HG03469 (cell line): ENCODE data around the gene LTA.

Source experiments
- ATAC-seq: cut with Tn5 transposase; IDR thresholded peaks from one replicate; pipeline ENCODE4 v1.9.1; 2021; ENCODE audit warnings: mild to moderate bottlenecking, moderate library complexity, moderate number of reproducible peaks; ENCODE audit not compliant: unreplicated experiment

LTA gene

GRCh38 chr6:31568537-31568961 lies 3.5 kb upstream of the LTA start:
- peak; percentile 53 for ATAC-seq

DNA sequence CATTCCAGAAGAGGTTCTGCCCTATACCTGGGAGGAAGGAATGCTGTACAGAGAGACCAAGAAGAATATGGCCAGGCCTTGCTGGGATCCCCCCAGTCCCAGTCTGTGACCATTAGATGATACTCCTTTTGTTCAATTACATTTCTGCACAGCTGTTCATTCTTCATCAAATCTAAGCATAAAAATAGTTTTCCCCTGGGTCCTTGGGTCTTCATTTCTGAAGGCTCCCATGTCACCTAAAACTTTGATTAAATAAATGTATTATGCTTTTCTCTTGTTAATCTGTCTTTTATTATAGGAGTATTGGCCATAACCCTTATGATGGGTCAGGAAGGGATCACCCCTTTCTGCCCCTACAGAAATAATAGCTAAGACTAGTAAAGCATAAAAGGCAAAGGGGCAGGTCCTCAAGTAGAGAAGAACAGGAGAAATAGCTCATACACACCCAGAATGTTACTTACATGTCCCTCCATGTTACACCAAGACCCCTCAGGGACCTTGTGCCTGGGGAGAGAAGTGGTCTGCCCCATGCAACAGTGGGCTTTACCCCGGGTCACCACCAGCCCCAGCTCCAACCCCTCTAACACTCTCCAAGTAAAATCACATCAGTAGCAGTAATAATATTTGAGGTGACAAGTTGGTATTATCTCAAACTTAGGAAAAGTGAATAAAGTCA lies 2.1 kb upstream of the LTA start:
- ATAC-seq = no peak

GRCh38 chr6:31573239-31574105 lies 1.4 kb downstream of the LTA start:
- no peak for ATAC-seq

DNA sequence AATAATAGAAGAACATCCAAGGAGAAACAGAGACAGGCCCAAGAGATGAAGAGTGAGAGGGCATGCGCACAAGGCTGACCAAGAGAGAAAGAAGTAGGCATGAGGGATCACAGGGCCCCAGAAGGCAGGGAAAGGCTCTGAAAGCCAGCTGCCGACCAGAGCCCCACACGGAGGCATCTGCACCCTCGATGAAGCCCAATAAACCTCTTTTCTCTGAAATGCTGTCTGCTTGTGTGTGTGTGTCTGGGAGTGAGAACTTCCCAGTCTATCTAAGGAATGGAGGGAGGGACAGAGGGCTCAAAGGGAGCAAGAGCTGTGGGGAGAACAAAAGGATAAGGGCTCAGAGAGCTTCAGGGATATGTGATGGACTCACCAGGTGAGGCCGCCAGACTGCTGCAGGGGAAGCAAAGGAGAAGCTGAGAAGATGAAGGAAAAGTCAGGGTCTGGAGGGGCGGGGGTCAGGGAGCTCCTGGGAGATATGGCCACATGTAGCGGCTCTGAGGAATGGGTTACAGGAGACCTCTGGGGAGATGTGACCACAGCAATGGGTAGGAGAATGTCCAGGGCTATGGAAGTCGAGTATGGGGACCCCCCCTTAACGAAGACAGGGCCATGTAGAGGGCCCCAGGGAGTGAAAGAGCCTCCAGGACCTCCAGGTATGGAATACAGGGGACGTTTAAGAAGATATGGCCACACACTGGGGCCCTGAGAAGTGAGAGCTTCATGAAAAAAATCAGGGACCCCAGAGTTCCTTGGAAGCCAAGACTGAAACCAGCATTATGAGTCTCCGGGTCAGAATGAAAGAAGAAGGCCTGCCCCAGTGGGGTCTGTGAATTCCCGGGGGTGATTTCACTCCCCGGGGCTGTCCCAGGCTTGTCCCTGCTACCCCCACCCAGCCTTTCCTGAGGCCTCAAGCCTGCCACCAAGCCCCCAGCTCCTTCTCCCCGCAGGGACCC lies 2.3 kb downstream of the LTA start:
- no peak for ATAC-seq

- ATAC-seq = no peak
These were observed 3.3 kb downstream of the LTA start, which contains the start of gene TNF for GRCh38 chr6:31575335-31575901. Gene TNF (plus strand): TSS chr6:31575565. CDS start chr6:31575742, 177 bp downstream.

DNA sequence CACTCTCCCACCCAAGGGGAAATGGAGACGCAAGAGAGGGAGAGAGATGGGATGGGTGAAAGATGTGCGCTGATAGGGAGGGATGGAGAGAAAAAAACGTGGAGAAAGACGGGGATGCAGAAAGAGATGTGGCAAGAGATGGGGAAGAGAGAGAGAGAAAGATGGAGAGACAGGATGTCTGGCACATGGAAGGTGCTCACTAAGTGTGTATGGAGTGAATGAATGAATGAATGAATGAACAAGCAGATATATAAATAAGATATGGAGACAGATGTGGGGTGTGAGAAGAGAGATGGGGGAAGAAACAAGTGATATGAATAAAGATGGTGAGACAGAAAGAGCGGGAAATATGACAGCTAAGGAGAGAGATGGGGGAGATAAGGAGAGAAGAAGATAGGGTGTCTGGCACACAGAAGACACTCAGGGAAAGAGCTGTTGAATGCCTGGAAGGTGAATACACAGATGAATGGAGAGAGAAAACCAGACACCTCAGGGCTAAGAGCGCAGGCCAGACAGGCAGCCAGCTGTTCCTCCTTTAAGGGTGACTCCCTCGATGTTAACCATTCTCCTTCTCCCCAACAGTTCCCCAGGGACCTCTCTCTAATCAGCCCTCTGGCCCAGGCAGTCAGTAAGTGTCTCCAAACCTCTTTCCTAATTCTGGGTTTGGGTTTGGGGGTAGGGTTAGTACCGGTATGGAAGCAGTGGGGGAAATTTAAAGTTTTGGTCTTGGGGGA lies 4.0 kb downstream of the LTA start:
- ATAC-seq = no peak

- no peak for ATAC-seq
These were observed 4.9 kb downstream of the LTA start for GRCh38 chr6:31576897-31577578.

GRCh38 chr6:31577579-31577966 lies 5.5 kb downstream of the LTA start:
- ATAC-seq = no peak

- no peak for ATAC-seq
These were observed 6.4 kb downstream of the LTA start for GRCh38 chr6:31578184-31579118.

- ATAC-seq = no peak
These were observed 7.0 kb downstream of the LTA start for GRCh38 chr6:31579119-31579505.

DNA sequence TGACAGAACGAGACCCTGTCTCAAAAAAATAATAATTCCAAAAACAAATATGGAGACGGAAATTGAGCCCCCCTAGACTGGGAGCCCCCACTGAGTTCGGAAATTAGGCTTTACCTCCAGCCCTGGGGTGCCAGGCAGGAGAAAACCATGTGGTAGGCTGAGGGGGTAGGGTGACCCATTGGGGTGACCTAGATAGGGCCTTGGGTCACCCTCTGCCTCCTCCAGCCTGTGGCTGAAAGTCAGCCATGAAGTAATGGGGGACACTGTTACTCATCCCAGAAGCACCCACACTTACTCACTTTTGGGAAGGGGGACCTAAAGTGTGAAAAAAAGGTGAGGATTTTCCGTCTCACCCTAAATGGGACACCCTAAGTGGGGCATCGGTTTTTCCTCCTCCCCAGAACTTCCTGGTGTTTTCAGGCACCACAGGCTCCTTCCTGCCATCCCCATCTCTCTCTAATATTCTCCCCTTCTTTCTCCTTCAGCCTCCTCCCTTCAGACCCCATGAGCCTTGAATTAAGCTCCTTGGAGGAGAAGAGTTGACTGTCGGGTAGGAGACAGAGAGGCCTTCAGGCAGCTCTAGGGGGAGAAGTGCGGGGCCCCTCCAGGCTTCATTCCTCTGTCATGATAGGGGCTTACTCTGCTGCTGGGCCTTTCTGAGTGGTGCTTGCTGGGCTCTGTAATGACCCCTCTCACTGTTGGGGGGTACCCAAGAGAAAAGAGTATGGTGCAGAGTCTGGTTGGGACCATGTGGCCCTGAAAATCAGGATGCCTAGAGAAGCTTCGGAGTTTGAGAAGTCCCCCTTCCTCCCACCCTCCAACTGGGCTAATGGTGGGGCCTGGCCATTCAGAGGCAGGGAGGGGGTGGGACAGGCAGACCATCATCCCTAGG lies 7.7 kb downstream of the LTA start:
- ATAC-seq = no peak

DNA sequence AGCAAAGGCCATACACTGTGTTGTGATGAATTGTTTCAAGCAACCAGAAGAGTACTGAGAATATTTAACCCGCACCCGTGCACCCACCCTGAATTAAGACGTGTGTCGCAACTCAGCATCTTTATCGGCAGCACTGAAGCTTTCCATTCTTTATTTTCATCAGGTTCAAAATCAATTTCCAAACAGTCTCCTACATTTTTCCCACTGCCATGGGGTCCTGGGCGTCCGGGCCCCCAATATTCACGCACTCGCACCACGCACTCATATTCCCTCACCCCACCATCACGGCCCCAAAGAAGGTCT lies 8.3 kb downstream of the LTA start:
- no peak for ATAC-seq

GRCh38 chr6:31580807-31581433 lies 8.8 kb downstream of the LTA start:
- no peak for ATAC-seq

GRCh38 chr6:31581434-31582229 lies 9.5 kb downstream of the LTA start:
- ATAC-seq = no peak

- ATAC-seq = no peak
These were observed 10.1 kb downstream of the LTA start, which contains the start of gene LTB for GRCh38 chr6:31582230-31582643. Gene LTB (minus strand): TSS chr6:31582424. CDS start chr6:31582417, 7 bp downstream.

DNA sequence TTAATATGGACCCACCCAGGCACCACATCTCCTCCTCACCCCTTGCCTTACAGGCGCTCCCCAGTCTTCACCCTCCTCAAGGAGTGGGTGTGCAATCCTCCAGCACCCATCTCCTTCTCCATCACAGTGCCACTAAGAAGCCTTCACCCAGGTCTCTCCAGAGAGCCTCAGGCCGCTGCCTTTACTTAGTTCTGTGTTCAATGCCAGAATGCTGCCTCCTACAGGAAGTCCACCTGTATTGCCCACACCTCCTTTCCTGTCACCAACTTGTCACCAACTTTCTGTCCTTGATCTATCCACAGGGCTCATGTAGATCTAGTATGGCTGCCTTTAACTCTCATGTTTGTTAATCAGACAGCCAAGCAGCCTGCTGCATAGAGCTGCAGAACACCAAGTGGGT lies 13.4 kb downstream of the LTA start:
- no peak for ATAC-seq
